Measurements from ENCODE around the gene TTLL7.

Gene TTLL7

GRCh38 chr1:83857716-83858115 is 141.2 kb downstream of the TTLL7 start:
- no peak for DNase-seq

GRCh38 chr1:83857103-83857502 is 141.8 kb downstream of the TTLL7 start:
- no peak for DNase-seq

- no peak for DNase-seq
Measured at GRCh38 chr1:83856381-83856780, 142.6 kb downstream of the TTLL7 start.

GRCh38 chr1:83854456-83854855 is 144.5 kb downstream of the TTLL7 start:
- DNase-seq = no peak

- no peak for DNase-seq
Measured at GRCh38 chr1:83850834-83851233, 148.1 kb downstream of the TTLL7 start.

- no peak for DNase-seq
Measured at GRCh38 chr1:83849191-83850061, 149.5 kb downstream of the TTLL7 start.

GRCh38 chr1:83846138-83846537 is 152.8 kb downstream of the TTLL7 start:
- no peak for DNase-seq

- DNase-seq = no peak
Measured at GRCh38 chr1:83845437-83846071, 153.4 kb downstream of the TTLL7 start.

GRCh38 chr1:83844546-83844945 is 154.4 kb downstream of the TTLL7 start:
- DNase-seq = no peak

- no peak for DNase-seq
Measured at GRCh38 chr1:83839566-83840173, 159.3 kb downstream of the TTLL7 start.

- DNase-seq = no peak
Measured at GRCh38 chr1:83838573-83838972, 160.4 kb downstream of the TTLL7 start.

GRCh38 chr1:83836543-83836942 is 162.4 kb downstream of the TTLL7 start:
- DNase-seq = no peak

- DNase-seq = no peak
Measured at GRCh38 chr1:83834621-83835264, 164.2 kb downstream of the TTLL7 start.

GRCh38 chr1:83832194-83832593 is 166.7 kb downstream of the TTLL7 start:
- no peak for DNase-seq

- DNase-seq = no peak
Measured at GRCh38 chr1:83829106-83829505, 169.8 kb downstream of the TTLL7 start.

- DNase-seq = no peak
Measured at GRCh38 chr1:83828456-83828855, 170.5 kb downstream of the TTLL7 start.

- DNase-seq = no peak
Measured at GRCh38 chr1:83827741-83828140, 171.2 kb downstream of the TTLL7 start.

GRCh38 chr1:83822208-83822607 is 176.7 kb downstream of the TTLL7 start:
- no peak for DNase-seq

- DNase-seq = no peak
Measured at GRCh38 chr1:83819436-83819835, 179.5 kb downstream of the TTLL7 start.

- DNase-seq = no peak
Measured at GRCh38 chr1:83818916-83819315, 180.0 kb downstream of the TTLL7 start.

GRCh38 chr1:83816836-83817235 is 182.1 kb downstream of the TTLL7 start:
- no peak for DNase-seq

GRCh38 chr1:83815330-83815729 is 183.6 kb downstream of the TTLL7 start:
- DNase-seq = no peak

All from CD4-positive, alpha-beta T cell treated with Interleukin-6 for 4 hours (primary cell).